Liver (tissue), 9 donors: ENCODE data around the gene TPPP. TPM values are rescaled to one million over a fixed set of nuclear protein-coding genes. Genes with fewer than 3 reads are reported as not detected.

ENCODE experiments used
- DNase-seq: peaks from one replicate; pipeline ENCODE4 v3.0.0-alpha.2; 2017; ENCODE audit warnings: low spot score
- H3K27ac ChIP-seq, 2 donors: one replicate each; pipeline ENCODE4 v1.7.0; 2013; ENCODE audit warnings: inconsistent platforms in 2 of 2, low read length in 2 of 2, control low read depth in 1 of 2, low read depth in 1 of 2, mild to moderate bottlenecking in 1 of 2
- H3K27me3 ChIP-seq, 4 donors: one replicate each; pipeline versions ENCODE4 v1.6.1 to v1.7.0; 2013; ENCODE audit warnings: low read length in 3 of 4, inconsistent platforms in 1 of 4, mild to moderate bottlenecking in 1 of 4, moderate library complexity in 1 of 4; ENCODE audit not compliant: control insufficient read depth in 4 of 4, insufficient read depth in 4 of 4
- H3K36me3 ChIP-seq, 4 donors: one replicate each; pipeline versions ENCODE4 v1.6.1 to v1.7.0; 2013; ENCODE audit warnings: low read length in 3 of 4, mild to moderate bottlenecking in 3 of 4, low read depth in 1 of 4, moderate library complexity in 1 of 4; ENCODE audit not compliant: control insufficient read depth in 4 of 4, insufficient read depth in 3 of 4
- H3K4me1 ChIP-seq, 4 donors: one replicate each; pipeline versions ENCODE4 v1.6.1 to v1.7.0; 2013; ENCODE audit warnings: low read length in 3 of 4, mild to moderate bottlenecking in 3 of 4, moderate library complexity in 1 of 4; ENCODE audit not compliant: control insufficient read depth in 4 of 4, insufficient read depth in 4 of 4
- H3K4me3 ChIP-seq, 3 donors: one replicate each; pipeline versions ENCODE4 v1.6.1 to v1.7.0; 2013; ENCODE audit warnings: low read length in 3 of 3, control low read depth in 1 of 3, low read depth in 1 of 3, mild to moderate bottlenecking in 1 of 3
- H3K9ac ChIP-seq, 2 donors: one replicate each; pipeline ENCODE4 v1.7.0; 2013; ENCODE audit warnings: low read length in 2 of 2, mild to moderate bottlenecking in 2 of 2, moderate library complexity in 2 of 2, control low read depth in 1 of 2, low read depth in 1 of 2
- H3K9me3 ChIP-seq, 4 donors: one replicate each; pipeline versions ENCODE4 v1.6.1 to v1.7.0; 2013; ENCODE audit warnings: low read length in 3 of 4; ENCODE audit not compliant: control insufficient read depth in 4 of 4
- ATF3 ChIP-seq: IDR thresholded peaks from 2 replicates; pipeline ENCODE4 v1.6.1; 2016; ENCODE audit warnings: antibody characterized with exemption
- CTCF ChIP-seq: fragments of 150-350 bp; IDR thresholded peaks from 2 replicates; pipeline ENCODE4 v1.5.1; 2017; ENCODE audit warnings: improper control_type of control experiment, low read depth, low read length; ENCODE audit not compliant: missing input control
- GABPA ChIP-seq, 2 donors: IDR thresholded peaks in 1 of 2; conservative IDR thresholded peaks in 1 of 2; 2 replicates each; pipeline ENCODE4 v1.6.1; 2016; ENCODE audit warnings: antibody characterized with exemption in 2 of 2, mild to moderate bottlenecking in 1 of 2, moderate library complexity in 1 of 2
- HNF4G ChIP-seq: IDR thresholded peaks from 2 replicates; pipeline ENCODE4 v1.6.1; 2016; ENCODE audit warnings: antibody characterized with exemption
- RAD21 ChIP-seq, 2 donors: IDR thresholded peaks; 2 replicates each; pipeline ENCODE4 v1.6.1; 2016; ENCODE audit warnings: antibody characterized with exemption in 2 of 2, mild to moderate bottlenecking in 2 of 2
- REST ChIP-seq: IDR thresholded peaks from 2 replicates; pipeline ENCODE4 v1.6.1; 2016; ENCODE audit warnings: antibody characterized with exemption, mild to moderate bottlenecking
- SP1 ChIP-seq: IDR thresholded peaks from 2 replicates; pipeline ENCODE4 v1.6.1; 2018; ENCODE audit warnings: antibody characterized with exemption, mild to moderate bottlenecking
- TAF1 ChIP-seq: conservative IDR thresholded peaks from 2 replicates; pipeline ENCODE4 v1.6.1; 2016; ENCODE audit warnings: antibody characterized with exemption, mild to moderate bottlenecking
- ZBTB33 ChIP-seq: IDR thresholded peaks from 2 replicates; pipeline ENCODE4 v1.6.1; 2016; ENCODE audit warnings: antibody characterized with exemption
- WGBS: extraction: QIAGEN DNeasy Blood & Tissue Kit; methylation state at CpG from one replicate; pipeline ENCODE4 v1.1.7; 2013; 5-methylcytosine and 5-hydroxymethylcytosine counted together
- polyA plus RNA-seq, 2 donors: library from polyadenylated mRNA; stranded (reverse) in 1 of 2; unstranded in 1 of 2; fragments of 200-250 nt in 1 of 2; fragments of >200 nt in 1 of 2; fragmentation: Nextera tagmentation in 1 of 2; extraction: Ambion mirVana in 1 of 2; gene quantifications; one replicate each; pipeline versions ENCODE4 v1.2.1 to v1.2.3, GENCODE V29; 2013 to 2015
- total RNA-seq, 2 donors: library from RNA; depleted of rRNA; stranded (reverse); fragments of >200 nt; gene quantifications; one replicate each; pipeline ENCODE4 v1.2.3, GENCODE V29; 2014
- donor health status: healthy.
- donor health status: healthy.
- donor health status: healthy.
- donor health status: healthy.
- donor health status: healthy.

Gene TPPP
- total and polyA plus RNA-seq, 4 donors = 0.61 to 2.1 (median 0.80) TPM

- peaks cover 0 to 11% (median 2%) of the 10 kb centered on the region in 4 donors for H3K4me1 ChIP-seq
- peaks cover 12 to 25% (median 14%) of the 10 kb centered on the region in 4 donors for H3K36me3 ChIP-seq
- H3K27me3 ChIP-seq = no peaks in the 10 kb centered on the region
- TF ChIP-seq SP1 = no peak
- TF ChIP-seq GABPA (IDR thresholded peaks at IDR 0.05 in 1 of 2, conservative IDR thresholded peaks at IDR 0.05 in 1 of 2) = no peak
- no peak for TF ChIP-seq ZBTB33
- no peak for TF ChIP-seq HNF4G
- TF ChIP-seq TAF1 = no peak
- TF ChIP-seq ATF3 = no peak
- no peak overlapping the region for H3K9ac ChIP-seq
- no peak overlapping the region for H3K27ac ChIP-seq
- WGBS = 97% methylated on average over 5 of the region's 5 CpGs
- no peaks in the 10 kb centered on the region for H3K9me3 ChIP-seq
- no peak overlapping the region for H3K4me3 ChIP-seq
- no peak for DNase-seq
Observed at GRCh38 chr5:618450-618849, 74.7 kb downstream of the TPPP start.

DNA sequence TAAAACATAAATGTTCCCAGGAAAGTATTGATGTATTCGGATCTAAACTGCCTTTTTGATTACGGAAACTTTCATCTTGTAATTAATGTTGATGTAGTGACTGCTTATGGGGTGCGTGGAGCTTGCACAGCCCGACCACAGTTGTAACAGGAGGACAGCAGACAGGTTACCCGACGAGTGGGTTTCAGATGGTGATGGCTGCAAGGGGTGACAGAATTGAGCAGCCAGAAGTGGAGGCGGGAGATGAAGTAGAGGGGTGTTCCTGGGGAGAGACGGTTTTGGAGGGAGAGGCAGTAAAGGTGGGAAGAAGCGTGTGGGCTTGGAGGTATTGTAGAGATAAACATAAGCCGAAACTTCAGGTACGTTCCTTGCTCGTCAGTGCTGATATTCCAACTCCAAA is 75.3 kb downstream of the TPPP start:
- DNase-seq = no peak
- Histone ChIP-seq H3K27ac (no peak overlapping the region), H3K4me3 (no peak overlapping the region), H3K9me3 (no peaks in the 10 kb centered on the region), H3K27me3 (no peaks in the 10 kb centered on the region), H3K4me1 (peaks cover 0 to 14% (median 4%) of the 10 kb centered on the region in 4 donors), H3K36me3 (peaks cover 11 to 25% (median 14%) of the 10 kb centered on the region in 4 donors), H3K9ac (no peak overlapping the region)
- TF ChIP-seq GABPA (IDR thresholded peaks at IDR 0.05 in 1 of 2, conservative IDR thresholded peaks at IDR 0.05 in 1 of 2) = no peak
- no peak for TF ChIP-seq CTCF
- TF ChIP-seq RAD21 (IDR thresholded peaks at IDR 0.05) = no peak
- 97% methylated on average over 12 of the region's 12 CpGs for WGBS

- H3K36me3 ChIP-seq = peaks cover 10 to 25% (median 14%) of the 10 kb centered on the region in 4 donors
- no peak overlapping the region for H3K4me3 ChIP-seq
- no peaks in the 10 kb centered on the region for H3K9me3 ChIP-seq
- DNase-seq = no peak
- no peak overlapping the region for H3K9ac ChIP-seq
- 90% methylated on average over 13 of the region's 13 CpGs for WGBS
- H3K4me1 ChIP-seq = peaks cover 0 to 19% (median 8%) of the 10 kb centered on the region in 4 donors
- no peaks in the 10 kb centered on the region for H3K27me3 ChIP-seq
- H3K27ac ChIP-seq = no peak overlapping the region
- TF ChIP-seq REST = no peak
Observed at GRCh38 chr5:616484-617039, 76.6 kb downstream of the TPPP start.
